ENCODE measurements around the gene HECA.
"Not testable (repeated sequence)": the region's sequence is repeated elsewhere in the genome, so short reads cannot be mapped to it uniquely, and the experiment has no call there.

The HECA gene

GRCh38 chr6:139112561-139112960, 22.3 kb upstream of the HECA start:
- no peak overlapping the region for H3K4me3 ChIP-seq (ENCODE audit: low read depth, low read length)
- no peak for TF ChIP-seq CTCF (IDR thresholded peaks at IDR 0.05; ENCODE audit: borderline replicate concordance, insufficient read depth, low read depth, low read length)

- no peak for TF ChIP-seq CTCF (IDR thresholded peaks at IDR 0.05; ENCODE audit: borderline replicate concordance, insufficient read depth, low read depth, low read length)
Measured at GRCh38 chr6:139114746-139115145, 20.1 kb upstream of the HECA start.

GRCh38 chr6:139115989-139116758, 18.7 kb upstream of the HECA start:
- H3K4me3 ChIP-seq (ENCODE audit: low read depth, low read length): no peak overlapping the region
- no peak for TF ChIP-seq CTCF (IDR thresholded peaks at IDR 0.05; ENCODE audit: borderline replicate concordance, insufficient read depth, low read depth, low read length)

More at GRCh38 chr6:139114746-139115145, 20.1 kb upstream of the HECA start:
- H3K4me3 ChIP-seq (ENCODE audit: low read depth, low read length): no peak overlapping the region

GRCh38 chr6:139117734-139118133, 17.1 kb upstream of the HECA start:
- TF ChIP-seq CTCF (IDR thresholded peaks at IDR 0.05; ENCODE audit: borderline replicate concordance, insufficient read depth, low read depth, low read length): no peak
- no peak overlapping the region for H3K4me3 ChIP-seq (ENCODE audit: low read depth, low read length)

- no peak for TF ChIP-seq CTCF (IDR thresholded peaks at IDR 0.05; ENCODE audit: borderline replicate concordance, insufficient read depth, low read depth, low read length)
- H3K4me3 ChIP-seq (ENCODE audit: low read depth, low read length): no peak overlapping the region
Measured at GRCh38 chr6:139119552-139119951, 15.3 kb upstream of the HECA start.

- H3K4me3 ChIP-seq (ENCODE audit: low read depth, low read length): not testable (repeated sequence)
Measured at GRCh38 chr6:139122823-139123222, 12.1 kb upstream of the HECA start.

GRCh38 chr6:139124887-139125672, 9.8 kb upstream of the HECA start:
- TF ChIP-seq CTCF (IDR thresholded peaks at IDR 0.05; ENCODE audit: borderline replicate concordance, insufficient read depth, low read depth, low read length): peak; percentile 59; the same call in 1 of the 2 replicates
- H3K4me3 ChIP-seq (ENCODE audit: low read depth, low read length): no peak overlapping the region
